Skeletal muscle satellite cell (primary cell): ENCODE measurements around the gene DMC1.

Source experiments
- H3K27me3 ChIP-seq: 2 replicates; pipeline ENCODE4 v1.7.0; 2013; ENCODE audit warnings: low read length; ENCODE audit not compliant: control insufficient read depth, insufficient read depth
- H3K36me3 ChIP-seq: 2 replicates; pipeline ENCODE4 v1.7.0; 2013; ENCODE audit warnings: mild to moderate bottlenecking, control low read depth, low read length; ENCODE audit not compliant: insufficient read depth
- H3K4me1 ChIP-seq: 2 replicates; pipeline ENCODE4 v1.7.0; 2013; ENCODE audit warnings: low read length; ENCODE audit not compliant: control insufficient read depth, insufficient read depth
- H3K4me2 ChIP-seq: 2 replicates; pipeline ENCODE4 v1.7.0; 2013; ENCODE audit warnings: mild to moderate bottlenecking, low read length
- H3K4me3 ChIP-seq: 2 replicates; pipeline ENCODE4 v1.7.0; 2013; ENCODE audit warnings: low read length
- H3K9ac ChIP-seq: 2 replicates; pipeline ENCODE4 v1.7.0; 2013; ENCODE audit warnings: mild to moderate bottlenecking, low read depth, low read length, moderate library complexity
- H3K9me3 ChIP-seq: replicated peaks from 2 replicates; pipeline ENCODE4 v1.7.0; 2013; ENCODE audit warnings: mild to moderate bottlenecking, control low read depth, low read length

Gene DMC1

GRCh38 chr22:38510416-38510970, 59.5 kb downstream of the DMC1 start:
- Histone ChIP-seq H3K27me3 (no peaks in the 10 kb centered on the region), H3K9me3 (no peaks in the 10 kb centered on the region), H3K4me1 (peaks cover 7% of the 10 kb centered on the region), H3K9ac (no peak overlapping the region), H3K4me3 (no peak overlapping the region), H3K36me3 (peaks cover under 1% of the 10 kb centered on the region), H3K4me2 (no peak overlapping the region)

- Histone ChIP-seq H3K4me2 (peak within 1 kb of the TSS; percentile 94), H3K4me1 (peaks cover 22% of the 10 kb centered on the region), H3K4me3 (peak within 1 kb of the TSS; percentile 100), H3K9ac (peak within 1 kb of the TSS; percentile 100), H3K9me3 (no peaks in the 10 kb centered on the region), H3K27me3 (no peaks in the 10 kb centered on the region), H3K36me3 (peaks cover 37% of the 10 kb centered on the region)
These were observed 63.6 kb downstream of the DMC1 start, which contains the start of gene DDX17 for GRCh38 chr22:38506118-38506962. TSS of gene DDX17 (minus strand) at chr22:38506311.

GRCh38 chr22:38505541-38506117, 64.4 kb downstream of the DMC1 start:
- H3K9me3 ChIP-seq, result no peaks in the 10 kb centered on the region
- H3K36me3 ChIP-seq, result peaks cover 43% of the 10 kb centered on the region
- H3K27me3 ChIP-seq, result no peaks in the 10 kb centered on the region
- H3K4me3 ChIP-seq, result peak overlapping the region; percentile 100
- peak overlapping the region; percentile 91 for H3K4me2 ChIP-seq
- H3K4me1 ChIP-seq, result peaks cover 22% of the 10 kb centered on the region
- peak overlapping the region; percentile 100 for H3K9ac ChIP-seq

GRCh38 chr22:38504731-38505540, 65.0 kb downstream of the DMC1 start:
- Histone ChIP-seq H3K4me2 (peak overlapping the region; percentile 91), H3K4me3 (peak overlapping the region; percentile 100), H3K9me3 (no peaks in the 10 kb centered on the region), H3K4me1 (peaks cover 22% of the 10 kb centered on the region), H3K9ac (peak overlapping the region; percentile 100), H3K36me3 (peaks cover 47% of the 10 kb centered on the region), H3K27me3 (no peaks in the 10 kb centered on the region)

- peak overlapping the region; percentile 100 for H3K4me3 ChIP-seq
- H3K9ac ChIP-seq, result peak overlapping the region; percentile 100
- no peaks in the 10 kb centered on the region for H3K9me3 ChIP-seq
- no peaks in the 10 kb centered on the region for H3K27me3 ChIP-seq
- peak overlapping the region; percentile 91 for H3K4me2 ChIP-seq
- H3K36me3 ChIP-seq, result peaks cover 65% of the 10 kb centered on the region
- peaks cover 22% of the 10 kb centered on the region for H3K4me1 ChIP-seq
These were observed 67.0 kb downstream of the DMC1 start for GRCh38 chr22:38503021-38503420.

GRCh38 chr22:38501797-38502672, 67.9 kb downstream of the DMC1 start:
- H3K4me3 ChIP-seq, result no peak overlapping the region

GRCh38 chr22:38497869-38498268, 72.1 kb downstream of the DMC1 start:
- Histone ChIP-seq H3K27me3 (no peaks in the 10 kb centered on the region), H3K9ac (no peak overlapping the region), H3K4me1 (peaks cover 33% of the 10 kb centered on the region), H3K4me2 (no peak overlapping the region), H3K4me3 (no peak overlapping the region), H3K36me3 (peaks cover 89% of the 10 kb centered on the region), H3K9me3 (no peaks in the 10 kb centered on the region)

More at GRCh38 chr22:38501797-38502672, 67.9 kb downstream of the DMC1 start:
- no peaks in the 10 kb centered on the region for H3K27me3 ChIP-seq
- H3K9ac ChIP-seq, result no peak overlapping the region
- no peaks in the 10 kb centered on the region for H3K9me3 ChIP-seq
- H3K4me1 ChIP-seq, result peaks cover 21% of the 10 kb centered on the region
- H3K36me3 ChIP-seq, result peaks cover 74% of the 10 kb centered on the region
- H3K4me2 ChIP-seq, result peak overlapping the region; percentile 91

- Histone ChIP-seq H3K4me3 (no peak overlapping the region), H3K27me3 (no peaks in the 10 kb centered on the region), H3K4me2 (peak overlapping the region; percentile 22), H3K4me1 (peaks cover 44% of the 10 kb centered on the region), H3K9me3 (no peaks in the 10 kb centered on the region), H3K36me3 (peaks cover 95% of the 10 kb centered on the region), H3K9ac (peak overlapping the region; percentile 30)
These were observed 75.0 kb downstream of the DMC1 start for GRCh38 chr22:38494939-38495338.

- H3K27me3 ChIP-seq, result no peaks in the 10 kb centered on the region
- peaks cover 96% of the 10 kb centered on the region for H3K36me3 ChIP-seq
- no peak overlapping the region for H3K4me3 ChIP-seq
- peak overlapping the region; percentile 31 for H3K4me2 ChIP-seq
- peaks cover 44% of the 10 kb centered on the region for H3K4me1 ChIP-seq
- peak overlapping the region; percentile 30 for H3K9ac ChIP-seq
- H3K9me3 ChIP-seq, result no peaks in the 10 kb centered on the region
These were observed 75.5 kb downstream of the DMC1 start for GRCh38 chr22:38494498-38494897.

GRCh38 chr22:38491707-38492348, 78.2 kb downstream of the DMC1 start:
- Histone ChIP-seq H3K4me1 (peaks cover 44% of the 10 kb centered on the region), H3K9ac (no peak overlapping the region), H3K27me3 (no peaks in the 10 kb centered on the region), H3K4me3 (no peak overlapping the region), H3K4me2 (no peak overlapping the region), H3K36me3 (peaks cover 94% of the 10 kb centered on the region), H3K9me3 (no peaks in the 10 kb centered on the region)
